T-helper 1 cell treated with Interleukin-12 subunit alpha and Interleukin-12 subunit beta and Interleukin-4 antibody, amounts not matched to agents 30 ng/mL and 1 ng/mL, for 36 hours (primary cell): ENCODE results near the gene SYT14. TPM values are rescaled to one million over a fixed set of nuclear protein-coding genes. Genes with fewer than 3 reads are reported as not detected.
"Not testable (repeated sequence)": the region's sequence is repeated elsewhere in the genome, so short reads cannot be mapped to it uniquely, and the experiment has no call there.

Source experiments
- intact Hi-C: fragments of 100-400 bp; cut with micrococcal nuclease; formaldehyde crosslinking; loops from one replicate; pipeline ENCODE4 v1.15.1; 2024
- total RNA-seq: library from RNA; stranded (reverse); gene quantifications from 2 replicates; pipeline ENCODE4 v1.2.3, GENCODE V29; 2022

The SYT14 gene
- total RNA-seq, 1 donor from 2014 or later: not detected

DNA sequence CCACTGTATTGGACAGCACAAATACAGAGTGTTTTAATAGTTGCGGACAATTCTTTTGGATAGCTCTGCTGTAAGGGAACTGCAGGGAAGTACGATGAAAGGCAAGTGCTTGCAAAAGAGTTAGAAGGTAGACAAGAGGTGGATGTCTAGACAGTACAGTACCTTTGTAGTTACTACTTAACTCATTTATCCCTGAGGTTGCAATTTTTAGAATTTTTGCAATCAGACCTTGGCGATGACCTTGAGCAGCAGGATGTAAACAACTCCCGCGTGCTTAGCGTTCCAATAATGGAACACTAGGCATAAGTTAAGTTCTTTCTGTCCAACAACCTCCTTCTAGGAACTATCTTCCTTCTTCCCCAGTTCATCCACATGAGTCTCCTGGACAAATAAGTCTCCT is 1.9 kb upstream of the SYT14 start:
- intact Hi-C loops: loop anchor here (5.0 kb wide), 1 partner anchor 169 kb away; no protein-coding TSS in a partner anchor

DNA sequence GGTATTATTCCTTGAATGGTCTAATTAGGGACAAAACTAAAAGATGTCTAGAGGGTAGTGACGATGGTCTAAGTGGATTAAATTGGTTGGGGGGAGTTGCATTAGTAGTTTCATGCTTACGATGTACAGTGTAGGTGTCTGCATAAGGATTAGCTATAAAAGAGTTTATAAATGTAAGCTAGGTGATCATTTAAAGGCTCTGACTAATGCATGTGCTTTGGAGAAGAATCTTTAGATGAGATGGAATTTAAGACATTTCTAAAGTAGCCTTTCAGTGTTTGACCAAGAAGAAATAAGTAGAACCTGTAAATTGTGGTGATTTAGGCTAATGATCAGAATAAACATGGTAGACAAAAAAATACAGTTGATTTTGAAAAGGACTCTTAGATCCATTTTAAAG is 7.4 kb downstream of the SYT14 start:
- intact Hi-C loops: no loop called here

DNA sequence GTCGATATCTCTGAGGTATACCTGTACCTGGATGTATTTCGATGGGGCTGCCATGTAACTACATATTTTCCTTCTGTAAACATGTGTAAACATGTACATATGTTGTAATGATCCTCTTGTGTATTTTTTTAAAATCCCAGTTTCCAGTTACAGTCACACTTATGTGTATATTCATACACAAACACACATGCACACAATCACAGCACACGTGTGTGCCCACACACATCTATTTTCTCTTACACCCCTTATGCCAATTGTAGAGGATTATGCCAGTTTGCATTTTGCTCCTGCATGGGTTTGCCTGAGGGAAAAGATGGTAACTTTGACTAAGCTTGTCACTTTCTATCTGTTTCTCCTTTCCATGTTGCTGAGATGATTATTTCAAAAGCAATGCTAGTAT is 10.1 kb downstream of the SYT14 start:
- intact Hi-C loops: no loop called here

DNA sequence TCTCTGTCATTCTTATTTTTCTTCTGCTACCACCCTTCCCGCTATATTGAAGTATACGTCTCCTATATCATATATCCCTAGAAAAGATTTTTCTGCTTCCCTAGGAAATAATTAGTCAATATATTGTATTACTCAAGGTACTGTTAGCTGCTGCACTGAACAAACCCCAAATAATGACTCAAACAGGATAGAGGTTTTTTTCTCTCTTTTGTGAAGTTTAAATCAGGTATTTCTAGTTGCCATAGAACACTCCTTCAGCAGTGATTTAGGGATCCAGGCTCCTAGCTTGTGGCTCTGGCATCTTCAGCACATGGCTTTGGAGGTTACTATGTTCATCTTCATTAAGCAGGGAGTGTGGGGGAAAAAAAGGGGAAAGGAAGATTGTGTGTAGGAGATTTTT is 18.1 kb downstream of the SYT14 start:
- intact Hi-C loops: no loop called here

DNA sequence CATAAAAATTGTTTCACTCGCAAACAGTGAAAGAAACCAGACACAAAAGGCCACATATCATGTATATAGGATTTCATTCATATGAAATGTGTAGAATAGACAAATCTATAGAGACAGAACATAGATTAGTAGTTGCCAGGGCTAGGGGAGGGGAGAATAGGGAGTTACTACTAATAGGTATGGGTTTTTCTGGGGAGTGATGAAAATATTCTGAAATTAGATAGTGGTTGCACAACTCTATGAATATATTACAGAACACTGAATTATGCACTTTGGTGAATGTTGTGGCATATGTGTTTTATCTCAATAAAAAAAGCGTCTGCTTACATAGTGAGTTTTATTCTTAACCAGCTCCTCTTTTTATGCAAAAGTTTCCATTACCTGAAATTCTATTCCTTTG is 21.6 kb downstream of the SYT14 start:
- intact Hi-C loops: no loop called here

DNA sequence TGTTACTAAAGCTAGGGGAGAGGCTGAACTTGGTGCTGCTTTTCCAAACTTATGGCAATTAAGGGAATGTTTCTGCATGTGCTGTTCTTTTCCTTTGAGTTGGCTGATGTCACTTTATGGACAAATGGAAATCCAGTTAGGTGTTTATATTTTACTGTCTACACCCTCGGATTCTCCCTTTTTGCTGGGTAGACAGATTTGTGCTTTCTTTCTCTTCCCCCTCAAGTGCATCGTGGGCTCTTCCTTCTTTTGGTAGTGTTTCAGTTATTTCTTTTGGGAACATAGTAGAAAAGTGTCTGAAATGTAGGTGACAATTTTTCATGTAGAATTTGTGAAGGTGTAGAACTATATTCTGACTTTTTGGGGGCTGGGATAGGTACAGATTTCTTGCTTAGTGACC is 22.9 kb downstream of the SYT14 start:
- intact Hi-C loops: no loop called here

DNA sequence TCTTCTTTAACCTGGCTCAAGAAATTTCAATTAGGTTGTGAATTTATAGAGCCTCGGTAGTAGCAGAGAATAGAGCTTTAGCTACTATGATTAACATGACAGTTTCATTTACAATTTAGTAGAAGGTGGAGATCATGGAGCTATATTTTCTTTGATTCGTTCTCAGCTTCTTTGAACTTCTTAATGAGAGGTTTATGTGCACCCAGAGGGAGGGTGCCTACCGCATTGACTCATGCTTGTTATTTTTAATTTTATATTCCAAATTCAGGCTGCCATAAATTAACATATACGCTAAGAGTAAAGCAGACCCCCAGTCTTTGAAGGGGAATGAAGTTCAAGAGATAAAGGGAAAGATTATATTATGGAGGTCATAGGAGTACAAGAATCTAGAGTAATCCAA is 24.4 kb downstream of the SYT14 start:
- intact Hi-C loops: no loop called here

DNA sequence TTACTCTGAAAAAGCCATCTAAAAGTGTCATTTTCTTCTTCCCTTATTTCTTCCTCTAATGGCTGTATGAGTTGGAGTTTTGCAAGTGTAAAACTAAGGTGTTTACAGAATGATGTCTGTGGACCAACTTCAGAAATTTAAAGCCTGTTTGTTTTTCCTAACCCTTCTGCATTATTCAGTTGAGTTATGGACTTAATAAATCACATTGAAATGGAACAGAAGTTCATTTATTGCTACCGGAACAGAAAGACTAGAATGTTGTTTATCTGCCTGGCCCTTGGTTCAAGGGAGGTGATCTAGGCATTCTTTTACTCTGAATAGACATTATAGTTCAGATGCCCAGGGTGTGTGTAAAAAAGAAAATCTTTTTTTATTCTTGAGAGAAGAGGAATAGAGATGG is 24.8 kb downstream of the SYT14 start:
- intact Hi-C loops: no loop called here

DNA sequence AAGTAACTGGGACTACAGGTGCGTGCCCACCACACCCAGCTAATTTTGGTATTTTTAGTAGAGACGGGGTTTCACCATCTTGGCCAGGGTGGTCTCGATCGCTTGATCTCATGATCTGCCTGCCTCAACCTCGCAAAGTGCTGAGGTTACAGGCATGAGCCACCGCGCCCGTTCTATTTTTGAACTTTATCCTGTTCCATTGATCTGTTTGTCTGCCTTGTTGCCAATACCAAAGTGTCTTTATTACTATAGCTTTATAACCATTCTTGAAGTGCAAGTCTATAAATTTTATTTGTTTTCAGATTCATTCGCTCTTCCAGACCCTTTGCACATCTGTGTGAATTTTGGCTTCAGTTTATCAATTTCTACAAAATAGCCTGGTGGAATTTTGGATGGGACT is 28.0 kb downstream of the SYT14 start:
- intact Hi-C loops: no loop called here

DNA sequence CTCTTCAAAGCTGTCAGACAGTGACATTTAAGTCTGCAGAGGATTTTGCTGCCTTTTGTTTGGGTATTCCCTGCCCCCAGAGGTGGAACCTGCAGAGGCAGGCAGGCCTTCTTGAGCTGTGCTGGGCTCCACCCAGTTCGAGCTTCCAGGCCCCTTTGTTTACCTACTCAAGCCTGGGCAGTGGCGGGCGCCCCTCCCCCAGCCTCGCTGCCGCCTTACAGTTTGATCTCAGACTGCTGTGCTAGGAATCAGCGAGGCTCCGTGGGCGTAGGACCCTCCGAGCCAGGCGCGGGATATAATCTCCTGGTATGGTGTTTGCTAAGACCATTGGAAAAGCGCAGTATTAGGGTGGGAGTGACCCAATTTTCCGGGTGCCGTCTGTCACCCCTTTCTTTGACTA is 40.7 kb downstream of the SYT14 start:
- intact Hi-C loops: not testable (repeated sequence)

DNA sequence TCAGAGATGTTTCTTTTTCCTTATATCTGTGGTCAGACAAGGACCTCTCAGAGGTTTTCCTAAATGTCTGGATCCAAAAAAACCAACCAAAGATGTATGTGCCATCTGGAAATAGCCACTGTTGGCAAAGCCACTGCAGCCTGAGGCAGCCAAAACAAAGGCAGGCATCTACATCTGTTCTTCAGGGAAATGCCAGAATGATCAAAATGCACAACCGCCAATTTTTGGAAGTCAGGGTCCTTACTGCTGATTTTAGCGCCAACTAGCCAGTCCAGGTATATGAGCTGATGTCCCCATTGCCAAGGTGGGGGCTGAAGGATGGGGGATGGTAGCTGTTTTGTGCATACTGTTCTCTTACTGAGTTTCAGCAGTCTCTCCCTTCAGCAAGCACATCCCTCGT is 45.9 kb downstream of the SYT14 start:
- intact Hi-C loops: no loop called here

DNA sequence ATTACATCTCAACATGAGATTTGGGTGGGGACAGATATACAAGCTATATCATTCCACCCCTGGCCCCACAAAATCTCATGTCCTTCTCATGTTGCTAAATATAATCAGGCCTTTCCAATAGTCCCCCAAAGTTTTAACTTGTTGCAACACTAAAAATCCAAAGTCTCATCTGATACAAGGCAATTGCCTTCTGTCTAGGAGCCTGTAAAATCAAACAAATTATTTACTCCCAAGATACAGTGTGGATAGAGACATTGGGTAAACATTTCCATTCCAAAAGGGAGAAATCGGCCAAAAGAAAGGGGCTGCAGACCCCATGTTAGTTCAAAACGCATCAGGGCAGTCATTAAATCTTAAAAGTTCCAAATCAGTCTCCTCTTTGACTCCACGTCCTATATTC is 47.0 kb downstream of the SYT14 start:
- intact Hi-C loops: no loop called here

DNA sequence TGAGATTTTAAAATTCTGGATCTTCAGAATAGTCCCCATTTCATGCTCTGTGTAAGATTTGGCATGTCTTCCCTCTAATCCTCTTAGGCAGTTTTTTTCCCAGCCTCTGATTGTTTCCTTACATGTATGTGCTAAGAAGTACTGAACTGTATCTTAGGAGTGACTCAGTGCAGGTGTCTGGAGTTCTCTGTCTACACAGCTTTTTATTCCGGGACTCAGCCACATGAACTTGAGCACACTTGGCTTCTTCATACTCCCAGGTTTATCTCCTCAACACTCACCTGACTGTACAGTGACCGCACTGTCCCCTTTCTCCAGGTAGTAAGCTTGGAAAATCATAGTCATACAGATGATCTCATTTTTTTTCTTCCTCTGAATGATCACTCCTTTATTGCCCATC is 50.7 kb downstream of the SYT14 start:
- intact Hi-C loops: loop anchor here (1.0 kb wide), 1 partner anchor 128 kb away; no protein-coding TSS in a partner anchor

DNA sequence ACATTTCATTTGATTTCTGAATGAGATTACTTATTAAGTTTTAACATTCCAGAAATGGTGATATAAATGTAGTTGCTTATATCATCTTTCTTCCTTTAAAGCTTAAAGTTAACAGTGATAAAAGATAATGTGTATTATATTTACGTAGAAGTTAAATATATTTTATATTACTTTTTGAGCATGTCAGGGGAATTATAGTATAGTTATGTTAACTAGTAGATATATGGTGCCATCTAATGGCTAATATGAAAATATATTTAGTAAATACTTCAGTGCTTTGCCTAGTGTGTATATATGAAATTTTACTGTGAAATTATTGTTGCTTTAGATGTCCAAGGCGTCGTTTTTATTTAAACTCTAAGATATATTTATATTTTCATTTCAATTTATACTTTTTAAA is 51.5 kb downstream of the SYT14 start:
- intact Hi-C loops: loop anchor here (1.0 kb wide), 1 partner anchor 129 kb away; no protein-coding TSS in a partner anchor

DNA sequence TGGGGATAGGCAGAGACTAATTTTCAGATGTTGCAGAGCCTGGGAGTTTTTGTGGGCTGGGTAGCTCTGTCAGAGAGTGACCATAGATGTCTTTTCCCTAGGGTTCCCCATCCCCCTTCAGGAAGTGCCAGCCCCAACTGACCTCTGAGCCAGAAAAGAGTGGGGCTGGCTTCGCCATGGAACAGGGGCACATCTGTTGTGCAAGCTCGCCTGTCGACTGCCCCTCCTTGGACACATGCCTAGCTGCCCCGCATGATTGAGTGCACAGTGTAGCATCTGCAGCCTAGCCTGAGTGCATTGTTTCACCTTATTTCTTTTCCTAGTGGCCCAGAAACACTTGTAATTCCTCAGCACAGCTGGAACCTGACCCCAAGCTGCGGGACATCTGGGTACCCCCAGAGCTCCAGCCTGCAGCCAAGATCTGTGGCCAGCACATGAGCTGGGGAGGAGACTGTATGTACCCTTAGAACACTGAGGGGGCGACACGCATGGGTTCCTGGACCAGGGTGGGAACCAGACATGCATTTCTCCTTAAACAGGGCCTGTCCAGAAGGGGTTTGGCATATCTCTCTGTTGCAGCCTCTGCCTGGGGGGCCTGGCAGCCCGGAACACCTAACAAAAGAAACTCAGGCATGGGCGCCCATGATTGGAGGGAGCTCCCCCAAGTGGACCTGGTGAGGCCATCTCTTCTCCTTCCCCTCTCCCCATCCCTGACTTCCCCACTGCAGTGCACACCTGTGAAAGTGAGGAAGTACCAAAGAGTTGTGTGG is 55.2 kb downstream of the SYT14 start:
- intact Hi-C loops: no loop called here

DNA sequence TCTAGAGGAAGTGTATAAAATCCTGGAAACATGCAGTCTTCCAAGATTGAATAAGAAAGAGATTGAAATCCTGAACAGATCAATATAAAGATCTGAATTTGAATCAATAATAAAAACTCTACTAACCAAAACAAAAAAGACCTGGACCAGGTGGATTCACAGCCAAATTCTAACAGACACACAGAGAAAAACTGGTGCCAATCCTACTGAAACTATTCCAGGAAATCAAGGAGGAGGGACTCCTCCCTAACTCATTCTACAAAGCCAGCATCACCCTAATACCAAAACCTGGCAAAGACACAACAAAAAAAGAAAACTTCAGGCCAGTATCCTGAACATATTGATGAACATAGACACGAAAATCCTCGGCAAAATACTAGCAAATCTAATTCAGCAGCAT is 58.3 kb downstream of the SYT14 start:
- intact Hi-C loops: no loop called here

DNA sequence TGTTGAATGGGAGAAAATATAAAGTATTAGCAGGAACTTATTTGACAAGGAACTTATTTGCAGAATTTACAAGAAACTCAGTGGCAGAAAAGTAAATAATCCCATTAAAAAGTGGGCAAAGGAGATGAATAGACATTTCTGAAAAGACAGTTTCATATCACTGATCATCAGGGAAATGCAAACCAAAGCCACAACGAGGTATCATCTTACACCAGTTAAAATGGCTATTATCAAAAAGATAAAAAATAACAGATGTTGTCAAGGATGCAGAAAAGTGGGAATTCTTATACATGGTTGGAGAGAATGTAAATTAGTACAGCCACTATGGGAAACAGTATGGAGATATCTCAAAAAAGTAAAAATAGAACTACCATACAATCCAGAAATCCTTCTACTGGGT is 61.0 kb downstream of the SYT14 start:
- intact Hi-C loops: no loop called here

DNA sequence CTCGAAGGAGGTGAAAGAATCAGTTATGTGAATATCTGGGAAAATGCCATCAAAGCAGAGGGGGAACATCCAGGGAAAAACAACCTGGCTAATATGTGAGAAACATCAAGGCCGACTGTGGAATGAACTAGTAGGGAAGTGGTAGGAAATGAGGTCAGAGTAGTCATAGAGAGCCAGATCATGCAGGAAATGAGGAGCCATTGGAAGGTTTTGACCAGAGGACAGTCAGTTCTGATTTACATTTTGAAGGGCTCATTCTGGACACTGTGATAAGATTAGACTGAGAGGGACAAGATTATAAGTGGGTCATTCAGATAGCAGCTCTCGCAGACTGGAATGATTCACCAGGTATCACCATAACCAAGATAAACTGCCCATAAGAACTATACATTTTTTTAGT is 63.7 kb downstream of the SYT14 start:
- intact Hi-C loops: no loop called here

DNA sequence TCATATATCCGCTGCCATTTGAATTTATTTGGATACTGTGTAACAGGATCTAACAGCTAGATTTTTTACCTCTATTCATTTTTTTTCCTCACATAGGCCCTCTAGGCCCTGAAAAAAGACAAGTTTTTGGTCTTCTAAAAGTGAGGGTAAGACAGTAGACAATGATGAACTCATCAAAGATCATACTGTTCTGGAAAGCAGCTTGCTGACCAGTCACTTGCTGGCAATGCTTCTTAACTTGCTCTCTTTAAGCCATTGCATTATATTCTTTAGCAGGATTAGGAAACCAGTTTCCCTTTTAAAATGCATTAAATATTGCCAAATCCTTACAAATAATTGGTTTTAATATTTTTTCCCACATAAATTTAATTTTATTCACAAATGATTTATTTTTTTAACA is 65.5 kb downstream of the SYT14 start:
- intact Hi-C loops: no loop called here

DNA sequence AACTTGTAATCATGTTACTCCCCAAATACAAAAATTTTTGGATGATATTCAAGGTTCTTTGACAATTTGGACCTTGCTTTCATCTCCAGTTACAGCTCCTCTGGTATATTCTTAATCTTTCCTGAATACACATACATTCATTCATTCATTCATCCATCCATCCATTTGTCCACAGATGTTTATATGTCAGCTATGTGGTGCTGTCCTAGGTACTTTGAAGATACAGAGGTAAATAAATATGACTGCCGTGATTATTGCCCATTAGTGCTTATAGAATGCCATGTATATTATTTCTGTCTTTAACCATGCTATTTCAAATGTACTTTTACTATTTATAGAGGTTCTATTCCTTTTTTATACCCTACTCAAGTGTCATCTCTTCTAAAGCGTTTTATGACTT is 72.1 kb downstream of the SYT14 start:
- intact Hi-C loops: no loop called here

DNA sequence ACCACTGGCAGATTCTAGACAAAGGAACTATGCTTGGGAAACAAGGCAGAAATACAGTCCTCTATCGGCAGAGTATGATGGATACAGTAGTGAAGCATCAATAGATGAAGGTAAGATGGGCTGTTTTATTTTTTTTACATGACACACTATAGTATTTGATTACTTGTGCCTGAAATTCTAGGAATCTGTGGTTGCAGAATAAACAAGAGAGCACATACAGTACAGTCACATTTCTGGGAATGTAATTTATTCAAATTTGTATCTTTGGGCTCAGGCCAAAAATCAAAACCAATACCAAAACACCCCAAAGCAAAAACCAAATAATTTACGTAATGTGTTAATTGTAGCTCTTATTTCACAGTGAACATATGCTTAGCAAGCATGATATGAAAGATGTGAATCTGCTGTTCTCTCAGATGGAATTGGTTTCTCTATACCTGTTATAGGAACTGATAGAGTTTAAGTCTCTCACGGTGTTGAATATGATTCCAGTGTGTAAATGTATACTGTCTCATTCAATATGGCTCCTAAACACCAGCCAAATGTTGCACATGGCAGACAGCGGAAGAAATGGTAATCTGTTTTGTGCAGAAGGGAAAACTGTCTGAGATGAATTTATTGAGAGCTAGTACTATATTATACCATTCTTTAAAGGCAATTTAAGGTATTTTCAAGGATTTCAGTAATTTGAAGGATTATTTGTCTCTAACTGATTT is 83.3 kb downstream of the SYT14 start:
- intact Hi-C loops: no loop called here

DNA sequence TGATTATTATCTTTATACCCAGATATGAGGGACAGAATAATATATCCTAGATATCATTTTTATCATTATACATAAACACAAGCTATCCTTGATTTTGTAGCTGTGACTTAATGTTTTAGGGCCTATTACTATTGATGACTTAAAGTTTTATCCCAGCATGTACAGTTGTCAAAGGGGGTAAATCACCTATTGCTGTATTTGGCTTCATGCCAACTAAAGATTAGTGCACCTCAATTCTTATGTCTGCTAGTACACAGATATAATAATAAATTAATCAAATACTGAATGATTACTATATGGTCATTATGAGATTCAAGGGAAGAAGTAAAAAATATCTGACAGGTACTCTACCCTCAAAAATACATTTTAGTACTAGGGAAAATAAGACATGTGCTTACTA is 84.0 kb downstream of the SYT14 start:
- intact Hi-C loops: no loop called here

DNA sequence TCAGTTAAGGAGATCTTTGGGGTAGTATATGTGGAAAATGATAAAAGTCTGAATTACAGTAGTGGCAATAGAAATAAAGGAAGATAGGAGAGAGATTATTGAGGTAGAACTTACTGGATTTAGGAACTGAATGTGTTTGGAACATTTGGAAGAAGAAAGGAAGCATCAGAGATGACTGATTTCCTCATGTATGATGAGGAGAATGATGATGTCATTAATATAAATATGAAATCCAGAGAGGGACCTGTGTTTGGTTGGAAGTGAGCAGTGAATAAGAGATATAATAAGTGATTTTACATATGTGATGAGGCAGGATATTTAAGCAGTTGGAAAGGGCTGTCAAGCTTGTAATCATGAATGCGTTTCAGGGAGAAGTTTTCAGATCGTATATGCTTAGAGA is 86.3 kb downstream of the SYT14 start:
- intact Hi-C loops: no loop called here
